HFF-Myc (cell line): Measurements from ENCODE around the gene FDXACB1.

Experiments
- DNase-seq: peaks from one replicate; pipeline ENCODE4 v3.0.0-alpha.2; 2011; ENCODE audit warnings: low read depth; ENCODE audit errors: extremely low read depth
- H3K4me3 ChIP-seq: replicated peaks from 2 replicates; pipeline ENCODE4 v1.5.1; 2011; ENCODE audit warnings: low read depth, mild to moderate bottlenecking, control low read depth, low read length
- TF ChIP-seq, protein P1 (sequence below): IDR thresholded peaks from 2 replicates; pipeline ENCODE4 v1.5.1; 2012; ENCODE audit warnings: mild to moderate bottlenecking, low read depth, low read length, control low read depth; ENCODE audit errors: missing control alignments

Gene FDXACB1

DNA sequence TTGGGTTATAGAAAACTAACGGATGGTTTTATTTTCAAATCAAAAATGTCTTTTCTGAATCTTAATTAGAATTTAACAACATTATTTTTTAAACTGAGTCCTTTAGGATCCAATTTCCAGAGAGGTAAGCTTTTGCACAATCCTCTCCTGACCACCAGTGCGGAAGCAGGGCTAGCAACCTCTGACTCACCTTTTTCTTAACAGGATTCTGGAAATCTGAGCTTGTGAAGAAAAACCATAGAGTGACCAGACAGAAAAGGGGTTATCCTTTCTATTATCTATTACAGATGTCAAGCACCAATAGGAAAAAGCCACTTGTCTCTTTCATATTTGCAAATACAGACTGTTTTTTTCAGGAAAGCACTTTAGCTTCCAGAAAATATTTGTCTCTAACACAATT is 32.9 kb downstream of the FDXACB1 start:
- DNase-seq, result peak; percentile 36
- H3K4me3 ChIP-seq, result no peak overlapping the region
- TF ChIP-seq, protein P1, sequence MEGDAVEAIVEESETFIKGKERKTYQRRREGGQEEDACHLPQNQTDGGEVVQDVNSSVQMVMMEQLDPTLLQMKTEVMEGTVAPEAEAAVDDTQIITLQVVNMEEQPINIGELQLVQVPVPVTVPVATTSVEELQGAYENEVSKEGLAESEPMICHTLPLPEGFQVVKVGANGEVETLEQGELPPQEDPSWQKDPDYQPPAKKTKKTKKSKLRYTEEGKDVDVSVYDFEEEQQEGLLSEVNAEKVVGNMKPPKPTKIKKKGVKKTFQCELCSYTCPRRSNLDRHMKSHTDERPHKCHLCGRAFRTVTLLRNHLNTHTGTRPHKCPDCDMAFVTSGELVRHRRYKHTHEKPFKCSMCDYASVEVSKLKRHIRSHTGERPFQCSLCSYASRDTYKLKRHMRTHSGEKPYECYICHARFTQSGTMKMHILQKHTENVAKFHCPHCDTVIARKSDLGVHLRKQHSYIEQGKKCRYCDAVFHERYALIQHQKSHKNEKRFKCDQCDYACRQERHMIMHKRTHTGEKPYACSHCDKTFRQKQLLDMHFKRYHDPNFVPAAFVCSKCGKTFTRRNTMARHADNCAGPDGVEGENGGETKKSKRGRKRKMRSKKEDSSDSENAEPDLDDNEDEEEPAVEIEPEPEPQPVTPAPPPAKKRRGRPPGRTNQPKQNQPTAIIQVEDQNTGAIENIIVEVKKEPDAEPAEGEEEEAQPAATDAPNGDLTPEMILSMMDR, result no peak

DNA sequence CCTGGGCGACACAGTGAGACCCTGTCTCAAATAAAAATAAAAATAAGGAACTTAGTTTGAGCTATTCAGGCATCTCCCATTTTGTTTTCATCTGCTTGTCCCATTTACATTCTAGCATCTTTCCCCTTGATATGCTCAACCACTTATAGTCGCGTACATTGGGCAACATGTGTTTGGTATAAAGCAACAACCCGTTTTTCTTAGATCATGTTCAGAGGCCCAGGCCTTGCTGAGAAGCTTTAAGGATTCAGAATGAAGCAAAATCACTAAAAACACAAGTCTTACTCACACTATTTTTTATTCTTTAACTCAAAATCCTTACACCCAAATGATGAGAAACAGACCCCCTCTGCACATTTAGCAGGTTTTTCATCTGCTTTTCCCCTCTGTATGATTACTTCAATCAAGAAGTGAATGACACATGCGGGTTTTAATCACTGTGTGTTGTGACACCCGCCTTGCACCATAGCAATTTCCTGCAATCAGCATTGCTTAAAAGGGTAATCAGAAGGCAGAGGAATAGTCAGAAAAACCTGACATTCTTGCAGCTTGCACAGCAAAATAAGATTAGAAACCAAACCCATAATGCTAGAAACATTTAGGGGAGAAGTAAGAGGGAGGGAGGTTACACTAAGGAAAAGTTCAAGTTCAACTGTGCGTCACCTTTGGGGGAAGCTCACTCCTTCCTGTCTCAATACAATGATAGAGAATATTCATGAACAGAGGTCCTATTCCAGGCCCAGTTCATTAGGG is 33.5 kb downstream of the FDXACB1 start:
- TF ChIP-seq, protein P1, result no peak
- no peak overlapping the region for H3K4me3 ChIP-seq
- DNase-seq, result no peak

DNA sequence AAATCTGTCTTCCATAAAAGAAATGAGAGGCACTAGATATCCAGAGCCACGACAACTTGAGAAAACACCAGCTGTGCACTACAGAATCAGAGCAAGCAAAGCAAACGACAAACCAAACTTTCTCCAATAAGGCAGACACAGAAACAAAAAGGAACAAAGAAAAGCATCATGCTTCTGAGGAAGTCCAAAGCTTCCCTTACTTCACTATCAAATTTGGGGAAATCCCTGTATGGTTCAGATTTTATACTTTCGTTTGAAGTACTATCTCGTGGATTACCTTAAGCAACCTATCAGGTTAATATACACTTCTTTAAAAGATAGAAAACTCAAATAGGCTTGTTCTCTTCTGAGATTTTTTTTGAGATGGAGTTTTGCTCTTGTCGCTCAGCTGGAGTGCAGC is 35.3 kb downstream of the FDXACB1 start:
- no peak for DNase-seq
- H3K4me3 ChIP-seq, result no peak overlapping the region
- TF ChIP-seq, protein P1, result no peak

DNA sequence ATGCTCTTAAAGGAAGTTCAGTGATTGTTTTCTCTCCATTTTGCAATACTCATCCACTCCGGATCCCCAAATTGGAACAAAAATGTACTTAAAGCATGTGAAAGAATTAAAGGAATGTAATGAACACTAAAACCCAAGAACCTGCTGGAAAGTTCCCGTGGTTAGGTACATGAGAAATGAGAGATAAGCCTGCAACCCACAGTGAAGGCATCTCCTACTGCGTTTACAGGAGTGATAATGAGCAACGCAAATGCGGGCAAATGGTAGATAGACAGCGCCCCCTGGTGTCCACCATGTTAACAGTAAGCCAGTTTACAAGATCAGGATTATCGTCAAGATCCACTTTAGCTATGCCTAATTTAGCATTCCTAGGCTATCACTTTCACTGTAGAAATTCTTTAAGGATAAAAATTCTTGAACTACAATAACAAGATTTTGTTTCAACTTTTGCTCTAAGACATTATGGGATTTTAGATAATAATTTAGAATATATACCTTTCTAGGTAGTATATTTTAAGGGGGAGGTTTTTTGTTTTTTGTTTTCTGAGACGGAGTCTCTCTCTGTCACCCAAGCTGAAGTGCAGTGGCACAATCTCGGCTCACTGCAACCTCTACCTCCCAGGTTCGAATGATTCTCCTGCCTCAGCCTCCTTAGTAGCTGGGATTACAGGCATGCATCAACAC is 37.5 kb downstream of the FDXACB1 start:
- DNase-seq, result peak; percentile 83
- H3K4me3 ChIP-seq, result no peak overlapping the region
- TF ChIP-seq, protein P1, result peak; percentile 83

DNA sequence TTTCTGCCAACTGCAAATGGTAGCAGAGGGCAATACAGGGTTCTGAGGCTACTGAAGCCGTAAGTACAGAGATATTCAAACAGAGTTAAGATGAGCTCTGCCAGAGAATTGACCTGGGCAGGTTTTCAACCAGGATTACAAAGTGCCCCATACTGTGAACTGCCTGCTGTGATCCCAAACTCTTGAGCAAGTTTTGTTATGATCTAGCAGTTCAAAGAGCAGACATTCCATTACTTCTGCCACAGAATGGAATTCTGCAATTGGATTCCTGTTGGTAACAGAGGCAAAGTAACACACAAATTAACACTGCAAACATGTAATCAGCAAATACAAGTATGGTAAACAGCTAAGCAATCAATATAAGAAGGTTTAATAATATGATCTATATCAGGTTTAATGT is 38.8 kb downstream of the FDXACB1 start:
- TF ChIP-seq, protein P1, result no peak
- DNase-seq, result no peak
- H3K4me3 ChIP-seq, result no peak overlapping the region

DNA sequence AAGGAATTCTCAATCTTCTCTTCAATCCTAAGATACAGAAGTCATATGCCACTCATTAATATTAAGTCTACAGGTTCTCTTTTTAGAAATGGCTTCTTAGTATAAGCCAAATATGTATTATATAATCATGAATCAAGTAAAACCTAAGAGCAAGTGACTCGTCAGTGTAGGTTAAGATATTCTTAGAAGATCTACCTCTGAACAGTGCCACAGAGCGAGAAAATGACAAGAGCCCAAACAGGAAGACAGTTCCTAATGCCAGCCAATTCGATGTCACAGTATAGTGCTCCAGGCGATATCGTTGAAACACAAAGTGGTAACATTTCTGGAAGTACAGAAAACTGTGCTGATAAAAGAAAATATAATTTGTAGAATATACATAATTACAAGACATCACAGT is 40.9 kb downstream of the FDXACB1 start:
- DNase-seq, result no peak
- TF ChIP-seq, protein P1, result no peak

More for the DNA sequence above, 40.9 kb downstream of the FDXACB1 start:
- no peak overlapping the region for H3K4me3 ChIP-seq
